ENCODE measurements around the gene RASGRF2. TPM values are rescaled to one million over a fixed set of nuclear protein-coding genes. Genes with fewer than 3 reads are reported as not detected.

Gene RASGRF2
- total and polyA plus RNA-seq, 2 of the 8 experiments (the other 6 are each of a cell fraction or from before 2014, with no cell fraction given): 2.6 to 29.5 TPM

GRCh38 chr5:81137833-81138232, 177.7 kb downstream of the RASGRF2 start:
- CTCF ChIA-PET (ENCODE audit: partially characterized antibody): interaction anchor here (0.7 to 2.4 kb wide), 4 partner anchors 26 to 218 kb away, joined by 3 to 8 read pairs (median 4); no protein-coding TSS in a partner anchor
- H3K23ac ChIP-seq (ENCODE audit: insufficient read length): no peak overlapping the region

More at GRCh38 chr5:81137833-81138232, 177.7 kb downstream of the RASGRF2 start:
- H3K56ac ChIP-seq (replicated peaks; ENCODE audit: insufficient read length, low read depth, low read length): no peak overlapping the region
- H3K4me2 ChIP-seq (ENCODE audit: insufficient read depth in 1 of 2, low read depth in 2 of 2, low read length in 2 of 2): no peak overlapping the region
- no peak overlapping the region for H2BK20ac ChIP-seq (ENCODE audit: low read length)
- H3K4me1 ChIP-seq (replicated peaks in 1 of 4; ENCODE audit: control insufficient read depth in 3 of 4, insufficient read depth in 4 of 4, low read length in 3 of 4): no peaks in the 10 kb centered on the region
- H3K27me3 ChIP-seq (replicated peaks in 1 of 4; ENCODE audit: control insufficient read depth in 3 of 4, extremely low read depth in 1 of 4, insufficient read depth in 3 of 4, low read length in 3 of 4): no peaks in the 10 kb centered on the region
- no peaks in the 10 kb centered on the region for H3K79me2 ChIP-seq (ENCODE audit: control insufficient read depth in 1 of 2, insufficient read depth in 2 of 2, low read length in 2 of 2)
- H4K91ac ChIP-seq (replicated peaks; ENCODE audit: insufficient read length, low read length): no peak overlapping the region
- H3K4ac ChIP-seq (replicated peaks; ENCODE audit: insufficient read length, low read depth, low read length): no peak overlapping the region
- H3K9ac ChIP-seq (replicated peaks in 1 of 4; ENCODE audit: extremely low read depth in 1 of 4, low read depth in 3 of 4, low read length in 3 of 4): no peak overlapping the region
- H3K27ac ChIP-seq (ENCODE audit: low read depth, low read length): no peak overlapping the region
- H3K14ac ChIP-seq (ENCODE audit: insufficient read length): no peak overlapping the region
- H3K79me1 ChIP-seq (ENCODE audit: low read depth, low read length): no peaks in the 10 kb centered on the region
- H3K23me2 ChIP-seq (ENCODE audit: low read depth, low read length): no peaks in the 10 kb centered on the region; the same call in 1 of the 2 replicates
- no peak overlapping the region for H4K8ac ChIP-seq (ENCODE audit: extremely low read depth, insufficient read depth, low read length)
- H2BK12ac ChIP-seq (ENCODE audit: low read depth, low read length): no peak overlapping the region
- no peak overlapping the region for H2BK120ac ChIP-seq (replicated peaks; ENCODE audit: low read depth, low read length)
- WGBS, 2 experiments (ENCODE audit: extremely low coverage in 1 of 2, insufficient coverage in 1 of 2, insufficient read length in 1 of 2, insufficient replicate concordance in 2 of 2, low coverage in 1 of 2, low lambda C conversion rate in 2 of 2, missing lambda C conversion rate in 1 of 2): 85% methylated on average over 2 of the region's 2 CpGs; no CpG with 5 or more reads in 1 of the 2 experiments
- H4K5ac ChIP-seq (ENCODE audit: insufficient read length, low read depth, low read length): no peak overlapping the region
- H2BK15ac ChIP-seq (ENCODE audit: low read length): no peak overlapping the region
- no peak overlapping the region for H2BK5ac ChIP-seq (ENCODE audit: low read depth, low read length)
- TF ChIP-seq CBX8 (IDR thresholded peaks at IDR 0.05; ENCODE audit: borderline replicate concordance, low read depth, low read length) (no peak), MAX (IDR thresholded peaks at IDR 0.05) (no peak), ZNF274 (IDR thresholded peaks at IDR 0.05; ENCODE audit: borderline replicate concordance, extremely low read depth, low read length) (no peak), RXRA (IDR thresholded peaks at IDR 0.05; ENCODE audit: insufficient read depth, low read depth, low read length) (no peak), SP1 (IDR thresholded peaks at IDR 0.05; ENCODE audit: low read depth, low read length) (no peak), ATF2 (IDR thresholded peaks at IDR 0.05; ENCODE audit: low read length) (no peak), HDAC6 (IDR thresholded peaks at IDR 0.05; ENCODE audit: low read depth, low read length) (no peak)
- H3K9me3 ChIP-seq (ENCODE audit: insufficient read depth in 2 of 2, low read depth in 1 of 2, low read length in 1 of 2): no peaks in the 10 kb centered on the region
- POLR2A ChIA-PET (ENCODE audit: partially characterized antibody): interaction anchor here (1.2 kb wide), 1 partner anchor 14 kb away, joined by 4 read pairs; no protein-coding TSS in a partner anchor
- no peak for DNase-seq (ENCODE audit: low read depth in 1 of 2, low spot score in 2 of 2)
- H3K4me3 ChIP-seq (ENCODE audit: extremely low read depth in 1 of 4, insufficient read depth in 2 of 4, low read depth in 3 of 4, low read length in 4 of 4): no peak overlapping the region
- no peak overlapping the region for H2AK5ac ChIP-seq (ENCODE audit: low read depth, low read length)
- no peak overlapping the region for H2AFZ ChIP-seq (ENCODE audit: low read length)
- no peaks in the 10 kb centered on the region for H3K36me3 ChIP-seq (ENCODE audit: control insufficient read depth in 2 of 4, insufficient read depth in 4 of 4, low read length in 3 of 4)
- H4K20me1 ChIP-seq (replicated peaks in 1 of 2; ENCODE audit: control insufficient read depth in 1 of 2, insufficient read depth in 2 of 2, low read length in 2 of 2): no peaks in the 10 kb centered on the region
- FAIRE-seq: no peak
- H3K18ac ChIP-seq (ENCODE audit: extremely low read depth, low read length): no peak overlapping the region

Measured in H1 (cell line).